Adrenal gland (tissue), 12 donors: ENCODE measurements around the gene CHRM5. TPM values are rescaled to one million over a fixed set of nuclear protein-coding genes. Genes with fewer than 3 reads are reported as not detected.

Experiments used
- DNase-seq, 7 donors: peaks; one replicate each; pipeline ENCODE4 v3.0.0-alpha.2; 2019 to 2020
- H3K27ac ChIP-seq, 5 donors: fragments of 200-600 bp; sonication (generic) in 4 of 5; 1 replicate in 3 of 5; 2 replicates in 2 of 5; pipeline versions ENCODE4 v1.5.1 to v1.8.0; 2016 to 2020; ENCODE audit warnings: mild to moderate bottlenecking in 1 of 5
- H3K27me3 ChIP-seq: fragments of 200-600 bp; 2 replicates; pipeline ENCODE4 v1.8.0; 2021
- H3K36me3 ChIP-seq, 2 donors: fragments of 200-600 bp; replicated peaks in 1 of 2; 1 replicate in 1 of 2; 2 replicates in 1 of 2; pipeline versions ENCODE4 v1.5.1 to v1.8.0; 2018 to 2022
- H3K4me1 ChIP-seq, 2 donors: fragments of 200-600 bp; replicated peaks in 1 of 2; 1 replicate in 1 of 2; 2 replicates in 1 of 2; pipeline versions ENCODE4 v1.5.1 to v1.8.0; 2018 to 2021
- H3K4me3 ChIP-seq, 4 donors: fragments of 200-600 bp; sonication (generic) in 3 of 4; one replicate each; pipeline ENCODE4 v1.5.1; 2016 to 2018
- H3K9me3 ChIP-seq, 3 donors: fragments of 200-600 bp; sonication (generic) in 1 of 3; replicated peaks in 1 of 3; 1 replicate in 2 of 3; 2 replicates in 1 of 3; pipeline versions ENCODE4 v1.5.1 to v1.8.0; 2016 to 2021
- CTCF ChIP-seq, 6 experiments: fragments of 450-650 bp in 4 of 6; fragments of 200-600 bp in 2 of 6; sonication (generic) in 1 of 6; IDR thresholded peaks; 1 replicate in 5 of 6; 2 replicates in 1 of 6; pipeline versions ENCODE4 v1.5.1 to v1.8.0; 2016 to 2021; ENCODE audit warnings: antibody characterized with exemption in 6 of 6, mild to moderate bottlenecking in 2 of 6, moderate library complexity in 1 of 6
- POLR2A ChIP-seq, 2 donors: fragments of 450-650 bp; IDR thresholded peaks; one replicate each; pipeline ENCODE4 v1.6.1; 2017; ENCODE audit warnings: antibody characterized with exemption in 2 of 2, mild to moderate bottlenecking in 2 of 2, moderate library complexity in 1 of 2
- WGBS, 4 donors: extraction: QIAGEN DNeasy Blood & Tissue Kit in 2 of 4; methylation state at CpG; one replicate each; pipeline versions ENCODE4 v1.1.5 to v1.1.7; 2013 to 2017; 5-methylcytosine and 5-hydroxymethylcytosine counted together
- intact Hi-C, 2 donors: fragments of 100-400 bp; cut with DNase I; formaldehyde crosslinking; loops; one replicate each; pipeline versions ENCODE4 v1.14.1 to v1.15.0; 2022 to 2023
- polyA plus RNA-seq, 3 donors: library from polyadenylated mRNA; stranded (reverse); fragments of 200-250 nt in 2 of 3; fragments of 350-450 nt in 1 of 3; fragmentation: Illumina TruSeq in 1 of 3; extraction: RNeasy Lipid Tissue Mini Kit (QIAGEN cat#74804) in 1 of 3; gene quantifications; one replicate each; pipeline ENCODE4 v1.2.3, GENCODE V29; 2013 to 2014
- total RNA-seq, 9 donors: library from RNA; depleted of rRNA in 4 of 9; stranded (reverse); fragments of >200 nt in 4 of 9; fragments of 120-200 nt in 1 of 9; fragmentation: NEBNext Ultra II Directional in 1 of 9; extraction: Animal tissue kit (Norgen Biotek cat#: 25700) in 1 of 9; gene quantifications; one replicate each; pipeline versions ENCODE4 v1.1.0 to v1.2.4, GENCODE V29; 2013 to 2023
- donor health status: healthy with polysubstance abuse.
- donor health status: Bipolar disorder and iron deficiency.
- donor health status: DM: yes; HTN: yes; CAD: no.
- donor health status: DM: no; HTN: no; CAD: no.
- donor health status: DM: no; HTN: no; CAD: no.
- donor health status: DM: yes; HTN: yes; CAD: no.

CHRM5 gene
- total and polyA plus RNA-seq, 12 donors, result under 0.01 to 0.15 TPM; not detected in 10

- WGBS, 4 donors, result 63 to 72% (median 67%) methylated on average over 7 of the region's 7 CpGs
These were observed 115.8 kb downstream of the CHRM5 start for GRCh38 chr15:34084086-34084485.

GRCh38 chr15:34085746-34086145, 117.4 kb downstream of the CHRM5 start:
- Histone ChIP-seq H3K36me3 (peaks cover 0 to 41% of the 10 kb centered on the region in 2 donors), H3K27ac (no peak overlapping the region), H3K9me3 (no peaks in the 10 kb centered on the region), H3K4me1 (no peaks in the 10 kb centered on the region), H3K4me3 (no peak overlapping the region), H3K27me3 (no peaks in the 10 kb centered on the region)
- TF ChIP-seq CTCF (IDR thresholded peaks at IDR 0.05), result no peak
- TF ChIP-seq POLR2A (IDR thresholded peaks at IDR 0.05), result no peak
- intact Hi-C loops, result no loop called here
- 84 to 94% (median 88%) methylated on average over 2 of the region's 2 CpGs for WGBS, 4 donors
- DNase-seq, result no peak

More at GRCh38 chr15:34084086-34084485, 115.8 kb downstream of the CHRM5 start:
- Histone ChIP-seq H3K27me3 (no peaks in the 10 kb centered on the region), H3K4me3 (no peak overlapping the region), H3K27ac (no peak overlapping the region), H3K36me3 (peaks cover 0 to 35% of the 10 kb centered on the region in 2 donors), H3K4me1 (no peaks in the 10 kb centered on the region), H3K9me3 (no peaks in the 10 kb centered on the region)
- peak in 6 of 7 donors; percentile 39 to 65 (median 56) for DNase-seq
- intact Hi-C loops, result no loop called here
- TF ChIP-seq POLR2A (IDR thresholded peaks at IDR 0.05) (no peak), CTCF (IDR thresholded peaks at IDR 0.05) (no peak)

GRCh38 chr15:34099914-34100313, 131.6 kb downstream of the CHRM5 start:
- Histone ChIP-seq H3K4me3 (no peak overlapping the region), H3K9me3 (no peaks in the 10 kb centered on the region), H3K36me3 (peaks cover 0 to 12% of the 10 kb centered on the region in 2 donors), H3K4me1 (peaks cover 11 to 28% of the 10 kb centered on the region in 2 donors), H3K27ac (no peak overlapping the region), H3K27me3 (no peaks in the 10 kb centered on the region)
- no peak for DNase-seq
- intact Hi-C loops, result loop anchor here in 1 of 2 donors (10.0 kb wide), 1 partner anchor 115 kb away; the partner anchor contains the start of gene KATNBL1
- WGBS, 4 donors, result 90 to 96% (median 93%) methylated on average over 5 of the region's 5 CpGs
- TF ChIP-seq CTCF (IDR thresholded peaks at IDR 0.05), result no peak
- TF ChIP-seq POLR2A (IDR thresholded peaks at IDR 0.05), result no peak

- intact Hi-C loops, result loop anchor here in 1 of 2 donors (10.0 kb wide), 1 partner anchor 113 kb away; the partner anchor contains the start of gene KATNBL1
- Histone ChIP-seq H3K9me3 (no peaks in the 10 kb centered on the region), H3K27me3 (no peaks in the 10 kb centered on the region), H3K4me1 (peaks cover 11 to 28% of the 10 kb centered on the region in 2 donors), H3K27ac (peak within 1 kb of the TSS; percentile 63 to 94 (median 80)), H3K36me3 (no peaks in the 10 kb centered on the region), H3K4me3 (peak within 1 kb of the TSS; percentile 55 to 97 (median 72))
- TF ChIP-seq POLR2A (IDR thresholded peaks at IDR 0.05) (peak; percentile 70 to 94), CTCF (IDR thresholded peaks at IDR 0.05) (peak in 1 of 6 experiments; percentile 14)
- peak; percentile 99 to 100 (median 99) for DNase-seq
- 0 to 1% (median 1%) methylated on average over 35 to 48 of the region's 48 CpGs for WGBS, 4 donors
These were observed 133.3 kb downstream of the CHRM5 start, which contains the start of the genes EMC7 and PGBD4 for GRCh38 chr15:34101366-34102174. EMC7 (minus strand) TSS chr15:34101862; CDS start chr15:34101839, 23 bp downstream. PGBD4 (plus strand) TSS chr15:34102083; CDS start chr15:34102532, 449 bp downstream.
